ENCODE results near the gene NOTCH4. TPM values are rescaled to one million over a fixed set of nuclear protein-coding genes. Genes with fewer than 3 reads are reported as not detected.
"Not testable (repeated sequence)": the region's sequence is repeated elsewhere in the genome, so short reads cannot be mapped to it uniquely, and the experiment has no call there.

NOTCH4 gene
- total RNA-seq, 1 donor from 2014 or later: 9.6 TPM

- ATAC-seq (no peak), DNase-seq (ENCODE audit: low spot score) (no peak)
Measured at GRCh38 chr6:32218167-32218566, 5.7 kb downstream of the NOTCH4 start.

DNA sequence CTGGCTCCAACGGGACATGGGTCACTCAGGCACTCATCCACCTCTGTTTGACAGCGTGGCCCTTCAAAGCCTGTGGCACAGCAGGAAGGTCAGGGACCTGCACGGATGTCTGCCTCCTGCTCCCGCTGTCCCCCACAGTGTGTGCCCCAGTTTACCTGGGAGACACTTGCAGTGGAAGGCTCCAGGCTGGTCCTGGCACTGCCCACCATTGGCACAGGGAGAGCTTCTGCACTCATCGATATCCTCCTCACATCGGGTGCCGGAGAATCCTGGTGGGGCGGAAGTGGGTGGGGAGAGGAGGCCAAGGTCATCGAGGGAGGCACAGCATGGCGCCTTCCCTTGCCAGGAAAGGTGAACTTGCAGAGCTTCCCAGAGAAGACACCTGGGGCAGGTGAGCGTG is 6.9 kb downstream of the NOTCH4 start:
- no peak for DNase-seq (ENCODE audit: low spot score)
- no peak for ATAC-seq

- DNase-seq (ENCODE audit: low spot score): no peak
- ATAC-seq: no peak
Measured at GRCh38 chr6:32216285-32216684, 7.6 kb downstream of the NOTCH4 start.

DNA sequence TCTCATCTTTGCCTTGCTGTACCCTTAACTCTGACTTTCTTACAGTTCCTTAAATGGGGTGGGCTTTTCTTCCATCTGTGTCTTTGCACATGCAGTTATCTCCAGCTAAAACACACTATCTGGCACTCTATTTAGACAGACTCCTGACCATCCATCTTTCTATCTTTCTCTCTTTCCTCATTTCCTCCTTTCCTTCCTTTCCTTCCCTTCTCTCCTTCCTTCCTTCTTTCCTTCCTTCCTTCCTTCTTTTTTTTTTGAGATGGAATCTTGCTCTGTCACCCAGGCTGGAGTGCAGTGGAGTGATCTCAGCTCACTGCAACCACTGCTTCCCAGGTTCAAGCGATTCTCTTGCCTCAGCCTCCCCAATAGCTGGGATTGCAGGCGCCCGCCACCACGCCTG is 8.2 kb downstream of the NOTCH4 start:
- no peak for DNase-seq (ENCODE audit: low spot score)
- ATAC-seq: no peak

GRCh38 chr6:32214126-32214525 is 9.7 kb downstream of the NOTCH4 start:
- ATAC-seq: no peak
- DNase-seq (ENCODE audit: low spot score): no peak

DNA sequence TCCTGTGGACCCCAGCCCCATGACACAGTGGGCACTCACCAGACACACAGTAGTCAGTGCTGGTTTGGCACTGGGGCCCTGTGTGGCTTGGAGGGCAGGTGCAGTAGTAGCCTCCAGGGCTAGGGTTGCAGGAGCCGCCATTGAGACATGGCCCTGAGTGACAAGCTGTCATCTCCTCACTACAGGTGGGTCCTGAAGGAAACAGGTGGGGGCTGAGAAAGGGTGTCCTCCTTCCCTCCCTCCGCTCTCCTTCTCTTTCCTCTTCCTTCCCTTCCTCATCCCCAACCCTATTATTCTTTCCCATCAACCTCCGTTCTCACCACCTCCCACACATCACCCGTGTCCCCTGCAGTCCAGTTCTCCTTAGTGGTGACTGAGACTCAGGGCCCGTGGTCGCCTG is 10.2 kb downstream of the NOTCH4 start:
- ATAC-seq (no peak), DNase-seq (ENCODE audit: low spot score) (no peak)

DNA sequence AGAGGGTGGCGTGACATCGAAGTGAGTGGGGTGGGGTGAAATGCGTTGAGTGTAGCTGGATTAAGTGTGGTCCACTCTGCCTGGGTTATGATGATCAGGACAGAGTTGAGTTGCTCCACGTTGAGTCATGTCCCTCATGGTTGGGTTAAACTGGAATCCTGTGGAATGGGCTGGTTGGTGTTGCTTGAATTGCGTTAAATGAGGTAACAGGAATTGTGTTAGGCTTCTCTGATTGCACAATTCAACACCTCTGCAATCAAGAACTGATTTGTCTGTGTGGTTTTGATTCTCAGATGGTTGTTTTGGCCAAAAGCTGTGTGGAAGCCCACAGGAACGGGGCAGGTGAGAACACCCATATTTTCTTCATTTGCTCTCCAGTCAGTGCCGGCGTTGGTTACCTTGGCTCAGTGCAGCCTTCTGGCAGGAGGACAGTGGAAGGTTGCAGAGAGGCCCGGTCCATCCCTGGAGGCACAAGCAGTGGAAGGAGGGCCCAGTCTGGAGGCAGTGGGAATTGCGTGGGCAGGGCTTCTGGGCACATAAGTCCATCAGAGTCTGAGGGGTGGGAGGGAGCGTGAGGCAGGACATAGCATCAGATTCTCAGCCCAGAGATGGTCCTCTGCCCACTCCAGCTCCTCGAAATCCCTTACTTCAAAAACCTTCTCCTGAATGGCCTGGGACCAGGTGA is 11.6 kb downstream of the NOTCH4 start:
- no peak for ATAC-seq
- DNase-seq (ENCODE audit: low spot score): no peak

DNA sequence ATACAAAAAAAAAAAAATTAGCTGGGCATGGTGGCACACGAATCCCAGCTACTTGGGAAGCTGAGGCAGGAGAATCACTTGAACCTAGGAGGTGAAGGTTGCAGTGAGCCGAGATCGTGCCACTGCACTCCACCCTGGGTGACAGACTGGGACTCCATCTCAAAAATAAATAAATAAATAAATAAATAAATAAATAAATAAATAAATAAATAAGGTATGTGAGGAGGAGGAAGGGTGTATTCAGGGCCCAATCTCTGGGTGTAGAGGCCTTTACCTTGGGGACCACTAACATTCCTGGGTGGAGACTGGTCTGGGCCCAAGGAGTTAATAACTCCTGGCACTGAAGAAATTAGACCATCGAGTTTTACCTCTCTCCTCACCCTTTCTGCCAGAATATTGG is 12.4 kb downstream of the NOTCH4 start:
- not testable (repeated sequence) for ATAC-seq; DNase-seq (ENCODE audit: low spot score)

DNA sequence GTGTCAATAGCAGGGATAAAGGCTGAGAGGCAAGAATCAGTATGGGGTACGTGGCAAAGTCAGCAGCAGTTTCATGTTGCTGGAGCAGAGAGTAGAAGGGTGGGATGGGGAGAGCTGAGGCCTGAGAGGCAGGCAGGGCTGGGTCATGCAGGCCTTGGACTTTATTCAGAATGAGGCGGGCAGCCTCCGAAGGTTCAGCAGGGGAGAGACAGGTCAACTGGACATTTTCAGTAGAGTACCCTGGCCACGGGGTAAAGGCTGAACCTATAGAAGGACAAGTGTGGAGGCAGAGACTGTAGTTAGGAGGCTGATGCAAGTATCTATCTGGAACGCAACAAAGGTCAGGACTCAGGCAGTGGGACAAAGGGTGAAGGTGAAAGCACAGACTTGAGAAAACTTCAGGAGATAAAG is 13.7 kb downstream of the NOTCH4 start:
- ATAC-seq: no peak
- no peak for DNase-seq (ENCODE audit: low spot score)

GRCh38 chr6:32208996-32209395 is 14.9 kb downstream of the NOTCH4 start:
- DNase-seq (ENCODE audit: low spot score) (no peak), ATAC-seq (no peak)

- no peak for ATAC-seq
- DNase-seq (ENCODE audit: low spot score): no peak
Measured at GRCh38 chr6:32204268-32204715, 19.6 kb downstream of the NOTCH4 start.

GRCh38 chr6:32203426-32204267 is 20.2 kb downstream of the NOTCH4 start:
- ATAC-seq: no peak
- DNase-seq (ENCODE audit: low spot score): no peak

DNA sequence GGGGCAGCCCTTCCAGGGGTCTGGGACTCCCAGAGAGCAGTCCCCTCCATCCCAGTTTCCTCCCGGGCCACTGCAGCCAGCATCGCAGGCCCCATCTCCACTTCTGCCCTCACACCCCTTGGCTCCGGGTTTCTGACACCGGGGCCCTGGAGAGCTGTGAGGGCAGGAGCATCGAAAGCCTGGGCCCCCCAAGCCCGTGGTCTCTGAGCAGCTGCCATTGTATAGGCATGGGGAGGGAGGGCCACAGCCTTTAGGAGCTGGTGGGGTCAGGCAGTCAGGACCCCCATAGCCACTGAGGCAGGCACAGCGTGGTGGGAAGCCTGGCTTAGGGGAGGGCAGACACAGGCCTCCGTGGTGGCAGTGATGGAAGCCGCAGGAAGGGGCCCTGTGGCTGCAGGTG is 21.7 kb downstream of the NOTCH4 start:
- ATAC-seq (no peak), DNase-seq (ENCODE audit: low spot score) (no peak)

DNA sequence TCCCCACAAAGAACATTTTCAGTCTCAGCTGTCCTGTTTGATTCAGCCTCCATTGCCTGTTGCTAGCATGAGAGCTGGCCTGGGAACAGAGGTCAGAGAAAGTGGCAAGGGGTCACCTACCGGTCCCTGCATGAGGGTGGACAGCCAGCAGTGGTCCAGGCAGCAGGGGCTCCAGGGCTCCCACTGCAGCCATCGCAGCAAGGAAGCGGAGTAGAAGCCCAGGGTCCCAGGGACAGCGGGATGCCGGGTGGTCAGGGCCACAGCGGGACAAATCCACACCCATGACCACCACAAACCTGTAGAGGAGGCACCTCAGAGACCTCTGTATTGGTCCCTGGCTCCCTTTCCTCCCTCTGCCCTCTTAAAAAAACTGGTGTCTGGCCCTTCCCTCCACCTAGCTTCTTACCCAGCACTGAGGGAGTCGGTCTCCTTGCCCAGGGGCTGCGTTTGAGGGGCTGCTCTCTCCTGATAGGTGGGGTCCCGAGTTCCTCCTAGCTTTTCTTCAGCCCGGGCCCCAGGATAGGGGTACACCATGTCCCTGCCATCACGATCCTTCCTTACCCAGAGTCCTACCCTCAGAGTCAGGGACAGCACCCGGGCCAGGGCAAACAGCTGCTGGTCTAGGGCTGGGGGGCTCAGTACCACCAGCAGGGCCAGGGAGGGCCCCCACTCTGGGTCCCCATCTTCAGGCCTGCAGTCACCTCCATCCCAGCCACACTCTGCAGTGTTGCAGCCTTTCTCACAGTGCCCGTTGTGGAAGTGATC is 23.0 kb downstream of the NOTCH4 start:
- DNase-seq (ENCODE audit: low spot score): no peak
- ATAC-seq: no peak

DNA sequence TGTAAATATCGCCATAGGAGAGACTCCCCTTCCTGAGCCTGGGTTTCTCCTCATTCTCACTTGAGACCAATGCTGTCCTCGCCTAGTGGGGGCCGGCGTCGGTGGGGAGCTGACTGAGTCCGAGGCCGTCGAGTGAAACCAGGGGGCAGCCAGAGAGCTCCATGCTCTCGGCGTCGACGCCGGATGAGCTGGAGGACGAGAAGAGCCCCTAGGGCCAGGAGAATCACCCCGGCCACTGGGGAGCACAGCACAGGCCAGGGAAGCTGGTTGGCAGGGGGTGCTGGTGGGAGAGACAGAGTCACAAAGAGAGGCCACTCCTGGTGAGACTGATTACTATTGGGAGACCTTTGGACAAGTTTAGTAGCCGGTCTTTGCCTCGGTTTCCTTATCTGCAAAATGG is 25.0 kb downstream of the NOTCH4 start:
- ATAC-seq: no peak
- no peak for DNase-seq (ENCODE audit: low spot score)

- ATAC-seq: no peak
Measured at GRCh38 chr6:32198345-32198696, 25.5 kb downstream of the NOTCH4 start.

GRCh38 chr6:32196682-32197616 is 26.9 kb downstream of the NOTCH4 start:
- ATAC-seq (no peak), DNase-seq (ENCODE audit: low spot score) (no peak)

More at GRCh38 chr6:32198345-32198696, 25.5 kb downstream of the NOTCH4 start:
- DNase-seq (ENCODE audit: low spot score): no peak

- peak; percentile 7 for ATAC-seq
- peak; percentile 82 for DNase-seq (ENCODE audit: low spot score)
Measured at GRCh38 chr6:32195902-32196681, 27.8 kb downstream of the NOTCH4 start.

- DNase-seq (ENCODE audit: low spot score) (peak; percentile 100), ATAC-seq (peak; percentile 89)
Measured at GRCh38 chr6:32195652-32195901, 28.3 kb downstream of the NOTCH4 start.

All from left lobe of liver (tissue), 2 donors.